HCT116 (cell line): ENCODE results near the gene GREB1L. TPM values are rescaled to one million over a fixed set of nuclear protein-coding genes. Genes with fewer than 3 reads are reported as not detected.

ENCODE experiments used
- ATAC-seq: fragments of 200-7000 bp; cut with Tn5 transposase; 2 replicates; pipeline ENCODE4 v1.9.1; 2020; ENCODE audit warnings: mild to moderate bottlenecking, moderate library complexity
- BruUV-seq: library from RNA; stranded (reverse); fragments of 400-500 nt; replicated peaks from 2 replicates; lab custom pipeline; 2021; lab: Mats Ljungman, UMichigan
- CTCF ChIA-PET: fragments of 300-600 bp; sonication (Branson Sonifier 250); formaldehyde crosslinking; loops from one replicate; lab custom pipeline; 2021; ENCODE audit warnings: antibody characterized with exemption; lab: Charles Lee
- POLR2A ChIA-PET: fragments of 300-600, 350-600 bp; sonication (Branson Sonifier 250); formaldehyde crosslinking; loops from one replicate; lab custom pipeline; 2021; ENCODE audit warnings: antibody characterized with exemption; lab: Charles Lee
- RAD21 ChIA-PET, 2 experiments: fragments of 300-600 bp; sonication (Branson Sonifier 250); formaldehyde crosslinking; loops; one replicate each; lab custom pipeline; 2023; ENCODE audit warnings: low total read pairs in 2 of 2; ENCODE audit not compliant: uncharacterized antibody in 2 of 2, unreplicated experiment in 2 of 2, low non-redundant PET in 1 of 2; lab: Charles Lee
- DNase-seq: peaks from one replicate; pipeline ENCODE4 v3.0.0-alpha.2; 2010; ENCODE audit warnings: low read depth, low spot score
- H2AFZ ChIP-seq: fragments of 200-600 bp; shearing (Covaris generic), sonication (generic); 2 replicates; pipeline ENCODE4 v1.6.1; 2017; ENCODE audit warnings: low read depth, mixed run types, mixed read lengths, antibody characterized with exemption, low read length; ENCODE audit not compliant: poor library complexity, severe bottlenecking
- H3K27ac ChIP-seq: 2 replicates; pipeline ENCODE4 v1.5.1; 2012; ENCODE audit warnings: low read depth, low read length
- H3K27me3 ChIP-seq: fragments of 200-600 bp; sonication (generic); 2 replicates; pipeline ENCODE4 v1.6.1; 2016; ENCODE audit warnings: mixed run types, low read length, mixed read lengths; ENCODE audit not compliant: insufficient read depth
- H3K36me3 ChIP-seq, 2 experiments: fragments of 200-500 bp in 1 of 2; fragments of 200-600 bp in 1 of 2; sonication (Bioruptor generic) in 1 of 2; sonication (generic) in 1 of 2; 2 replicates each; pipeline versions ENCODE4 v1.5.1 to v1.6.1; 2014 to 2016; ENCODE audit warnings: low read length in 2 of 2, inconsistent platforms in 1 of 2, mixed read lengths in 1 of 2, mixed run types in 1 of 2; ENCODE audit not compliant: insufficient read depth in 2 of 2, control insufficient read depth in 1 of 2
- H3K4me1 ChIP-seq, 2 experiments: fragments of 200-600 bp in 1 of 2; sonication (generic) in 1 of 2; 2 replicates each; pipeline versions ENCODE4 v1.5.1 to v1.6.1; 2012 to 2017; ENCODE audit warnings: low read length in 2 of 2, inconsistent platforms in 1 of 2, mild to moderate bottlenecking in 1 of 2, mixed read lengths in 1 of 2, mixed run types in 1 of 2, moderate library complexity in 1 of 2; ENCODE audit not compliant: insufficient read depth in 2 of 2, control insufficient read depth in 1 of 2
- H3K4me2 ChIP-seq: fragments of 200-600 bp; sonication (generic); 2 replicates; pipeline ENCODE4 v1.6.1; 2017; ENCODE audit warnings: mixed run types, low read length, mixed read lengths
- H3K4me3 ChIP-seq, 2 experiments: fragments of 200-600 bp in 1 of 2; sonication (generic) in 1 of 2; replicated peaks in 1 of 2; 2 replicates each; pipeline ENCODE4 v1.5.1; 2011 to 2016; ENCODE audit warnings: low read length in 2 of 2, control low read depth in 1 of 2, low read depth in 1 of 2, mild to moderate bottlenecking in 1 of 2, mixed read lengths in 1 of 2, mixed run types in 1 of 2
- H3K79me2 ChIP-seq: fragments of 200-600 bp; sonication (generic); 2 replicates; pipeline ENCODE4 v1.6.1; 2017; ENCODE audit warnings: mild to moderate bottlenecking, mixed run types, low read length, moderate library complexity, mixed read lengths; ENCODE audit not compliant: insufficient read depth
- H3K9ac ChIP-seq: fragments of 200-600 bp; sonication (generic); 2 replicates; pipeline ENCODE4 v1.6.1; 2016; ENCODE audit warnings: low read length, mixed read lengths
- H3K9me2 ChIP-seq: fragments of 200-600 bp; sonication (generic), shearing (Covaris generic); 2 replicates; pipeline ENCODE4 v1.6.1; 2017; ENCODE audit warnings: mixed run types, mild to moderate bottlenecking, moderate library complexity; ENCODE audit not compliant: insufficient read depth
- H3K9me3 ChIP-seq, 2 experiments: fragments of 200-500 bp in 1 of 2; fragments of 200-600 bp in 1 of 2; sonication (Bioruptor generic) in 1 of 2; sonication (generic) in 1 of 2; 2 replicates each; pipeline ENCODE4 v1.6.1; 2014 to 2017; ENCODE audit warnings: low read length in 2 of 2, mixed read lengths in 2 of 2, inconsistent platforms in 1 of 2, low read depth in 1 of 2, mild to moderate bottlenecking in 1 of 2, mixed run types in 1 of 2, moderate library complexity in 1 of 2; ENCODE audit not compliant: control insufficient read depth in 1 of 2, insufficient read depth in 1 of 2
- H4K20me1 ChIP-seq: fragments of 200-600 bp; sonication (generic), shearing (Covaris generic); 2 replicates; pipeline ENCODE4 v1.6.1; 2017; ENCODE audit warnings: mixed run types, mild to moderate bottlenecking, moderate library complexity; ENCODE audit not compliant: insufficient read depth
- ATF3 ChIP-seq: IDR thresholded peaks from 2 replicates; pipeline ENCODE4 v1.6.1; 2012
- CBX3 ChIP-seq: IDR thresholded peaks from 2 replicates; pipeline ENCODE4 v1.6.1; 2012; ENCODE audit warnings: low read depth
- CEBPB ChIP-seq: IDR thresholded peaks from 2 replicates; pipeline ENCODE4 v1.6.1; 2012; ENCODE audit warnings: low read depth
- CTCF ChIP-seq, 3 experiments: fragments of 200-600 bp in 1 of 3; sonication (generic) in 1 of 3; IDR thresholded peaks in 2 of 3; conservative IDR thresholded peaks in 1 of 3; 2 replicates each; pipeline ENCODE4 v1.5.1; 2012 to 2017; ENCODE audit warnings: low read depth in 2 of 3, low read length in 2 of 3, antibody characterized with exemption in 1 of 3, borderline replicate concordance in 1 of 3, control low read depth in 1 of 3, mild to moderate bottlenecking in 1 of 3, mixed read lengths in 1 of 3, mixed run types in 1 of 3, moderate library complexity in 1 of 3; ENCODE audit not compliant: insufficient read depth in 1 of 3
- ELF1 ChIP-seq: IDR thresholded peaks from 2 replicates; pipeline ENCODE4 v1.6.1; 2012; ENCODE audit warnings: low read depth, borderline replicate concordance
- EZH2 ChIP-seq: fragments of 200-600 bp; sonication (generic); IDR thresholded peaks from 2 replicates; pipeline ENCODE4 v1.6.1; 2017; ENCODE audit warnings: antibody characterized with exemption, mixed run types
- EZH2phosphoT487 ChIP-seq: fragments of 200-600 bp; IDR thresholded peaks from 2 replicates; pipeline ENCODE4 v1.6.1; 2018; ENCODE audit warnings: antibody characterized with exemption, borderline replicate concordance
- FOSL1 ChIP-seq: IDR thresholded peaks from 2 replicates; pipeline ENCODE4 v1.6.1; 2012; ENCODE audit warnings: low read depth
- JUND ChIP-seq: IDR thresholded peaks from 2 replicates; pipeline ENCODE4 v1.6.1; 2012
- POLR2AphosphoS5 ChIP-seq: IDR thresholded peaks from 2 replicates; pipeline ENCODE4 v1.6.1; 2011; ENCODE audit warnings: mild to moderate bottlenecking, low read depth, low read length, moderate library complexity
- REST ChIP-seq: IDR thresholded peaks from 2 replicates; pipeline ENCODE4 v1.6.1; 2012; ENCODE audit warnings: low read depth
- SIN3A ChIP-seq: IDR thresholded peaks from 2 replicates; pipeline ENCODE4 v1.6.1; 2012; ENCODE audit warnings: low read depth
- SP1 ChIP-seq: IDR thresholded peaks from 2 replicates; pipeline ENCODE4 v1.6.1; 2012; ENCODE audit warnings: low read depth
- SRF ChIP-seq: IDR thresholded peaks from 2 replicates; pipeline ENCODE4 v1.6.1; 2012; ENCODE audit warnings: low read depth
- YY1 ChIP-seq: IDR thresholded peaks from 2 replicates; pipeline ENCODE4 v1.6.1; 2011; ENCODE audit warnings: low read length, low read depth, moderate library complexity, mild to moderate bottlenecking; ENCODE audit not compliant: insufficient replicate concordance; ENCODE audit errors: extremely low read depth
- ZBTB33 ChIP-seq: IDR thresholded peaks from 2 replicates; pipeline ENCODE4 v1.6.1; 2011; ENCODE audit warnings: mild to moderate bottlenecking, low read length, moderate library complexity; ENCODE audit not compliant: insufficient replicate concordance; ENCODE audit errors: extremely low read depth
- ZFX ChIP-seq: fragments of 450-650 bp; IDR thresholded peaks from 2 replicates; pipeline ENCODE4 v1.6.1; 2017
- ZNF274 ChIP-seq: fragments of 200-500 bp; sonication (Bioruptor generic); IDR thresholded peaks from 2 replicates; pipeline ENCODE4 v1.6.1; 2014; ENCODE audit warnings: mild to moderate bottlenecking, low read depth, low read length, inconsistent platforms
- intact Hi-C: fragments of 100-400 bp; cut with micrococcal nuclease; formaldehyde crosslinking; loops from 2 replicates; pipeline ENCODE4 v1.10.0; 2022
- total RNA-seq: library from RNA; stranded (reverse); gene quantifications from one replicate; pipeline ENCODE4 v1.2.1, GENCODE V29; 2021; ENCODE audit not compliant: unreplicated experiment

GREB1L gene
- total RNA-seq, 1 experiment from 2014 or later: 12.2 TPM

GRCh38 chr18:21359746-21360145, 117.7 kb downstream of the GREB1L start:
- TF ChIP-seq SRF (no peak), CBX3 (no peak), JUND (no peak), ZNF274 (no peak), ELF1 (no peak), FOSL1 (no peak), EZH2phosphoT487 (no peak), ZFX (no peak), YY1 (no peak), SIN3A (no peak), REST (no peak), CTCF (IDR thresholded peaks at IDR 0.05 in 2 of 3, conservative IDR thresholded peaks at IDR 0.05 in 1 of 3; ENCODE audit: borderline replicate concordance in 1 of 3, insufficient read depth in 1 of 3, low read depth in 2 of 3, low read length in 2 of 3) (no peak), EZH2 (no peak), ATF3 (no peak), POLR2AphosphoS5 (no peak), ZBTB33 (no peak), CEBPB (no peak), SP1 (no peak)
- peaks cover 0 to 23% of the 10 kb centered on the region in 2 experiments; a peak in 2 of 4 replicates for H3K4me1 ChIP-seq
- RAD21 ChIA-PET: no interaction called here
- no peak overlapping the region for H3K4me2 ChIP-seq
- H3K4me3 ChIP-seq: no peak overlapping the region
- H3K9me3 ChIP-seq: no peaks in the 10 kb centered on the region
- H3K9ac ChIP-seq: no peak overlapping the region
- no peak for DNase-seq
- H3K9me2 ChIP-seq: no peaks in the 10 kb centered on the region
- no peak overlapping the region for H2AFZ ChIP-seq
- intact Hi-C loops: no loop called here
- no TSS peak for BruUV-seq
- H3K36me3 ChIP-seq: no peaks in the 10 kb centered on the region
- no peak overlapping the region for H3K27ac ChIP-seq
- ATAC-seq: no peak
- POLR2A ChIA-PET: no interaction called here
- H3K27me3 ChIP-seq: no peaks in the 10 kb centered on the region
- CTCF ChIA-PET: no interaction called here
- H3K79me2 ChIP-seq: peaks cover 5% of the 10 kb centered on the region; the same call in 1 of the 2 replicates
- H4K20me1 ChIP-seq: no peaks in the 10 kb centered on the region
